ENCODE results near the gene TRMT1L. TPM values are rescaled to one million over a fixed set of nuclear protein-coding genes. Genes with fewer than 3 reads are reported as not detected.

The TRMT1L gene
- total and polyA plus RNA-seq, 2 donors (not counting 1 experiment from before 2014, with no cell fraction given): 19.4 to 26.4 TPM

DNA sequence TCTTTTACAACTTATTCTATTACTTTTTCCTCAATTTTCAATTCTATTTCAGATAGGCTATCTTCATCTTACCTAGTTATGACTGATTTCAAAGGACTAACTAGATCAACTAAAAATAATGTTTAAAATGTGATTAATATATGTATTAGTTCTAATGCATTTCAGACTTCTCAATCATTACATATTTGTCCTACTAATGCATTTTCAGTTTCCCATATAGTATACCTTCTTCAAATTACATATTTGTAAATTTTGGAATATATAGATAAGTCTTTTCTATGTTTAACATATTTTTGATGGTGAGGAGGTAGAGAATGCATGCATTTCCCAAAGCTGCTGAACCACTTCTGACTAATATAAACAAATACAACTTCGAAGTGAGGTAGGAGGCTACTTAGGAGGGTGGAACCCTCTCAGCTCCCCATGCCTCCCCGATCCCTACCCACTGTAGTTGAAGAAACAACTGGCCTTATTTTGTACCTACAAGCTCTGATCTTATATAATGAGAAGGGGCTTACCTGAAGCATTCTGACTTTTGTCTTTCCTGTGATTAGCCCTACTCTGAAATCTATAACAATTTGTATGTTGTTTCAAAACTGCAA, 1.7 kb downstream of the TRMT1L start:
- no peak overlapping the region for H2AFZ ChIP-seq (ENCODE audit: low read length)
- H3K9ac ChIP-seq (ENCODE audit: insufficient read depth, low read length): no peak overlapping the region
- H3K27me3 ChIP-seq (ENCODE audit: control insufficient read depth, insufficient read depth, low read length): no peaks in the 10 kb centered on the region
- H3K79me2 ChIP-seq (ENCODE audit: control insufficient read depth, insufficient read depth, low read length): peaks cover 8% of the 10 kb centered on the region
- H3K4me1 ChIP-seq (ENCODE audit: control insufficient read depth, extremely low read depth, insufficient read depth, low read length): peaks cover 5% of the 10 kb centered on the region
- H3K4me2 ChIP-seq (ENCODE audit: extremely low read depth, insufficient read depth, low read length): peak overlapping the region; percentile 93
- H4K20me1 ChIP-seq (ENCODE audit: control insufficient read depth, extremely low read depth, insufficient read depth, low read length): no peaks in the 10 kb centered on the region
- no peaks in the 10 kb centered on the region for H3K9me3 ChIP-seq (ENCODE audit: control insufficient read depth, insufficient read depth, low read depth, low read length)
- H3K36me3 ChIP-seq (ENCODE audit: control insufficient read depth, insufficient read depth, low read length): no peaks in the 10 kb centered on the region
- peak overlapping the region; percentile 95 for H3K27ac ChIP-seq (ENCODE audit: insufficient read depth, low read length)
- DNase-seq (ENCODE audit: low read depth in 2 of 2): peak; percentile 30 to 51
- H3K4me3 ChIP-seq (replicated peaks in 1 of 4; ENCODE audit: control extremely low read depth in 1 of 4, insufficient read depth in 1 of 4, low read depth in 3 of 4, low read length in 4 of 4): peak overlapping the region; percentile 82 to 94 (median 91)
- no peak for TF ChIP-seq EZH2 (IDR thresholded peaks at IDR 0.05; ENCODE audit: low read length, missing control alignments)
- TF ChIP-seq, protein P1, sequence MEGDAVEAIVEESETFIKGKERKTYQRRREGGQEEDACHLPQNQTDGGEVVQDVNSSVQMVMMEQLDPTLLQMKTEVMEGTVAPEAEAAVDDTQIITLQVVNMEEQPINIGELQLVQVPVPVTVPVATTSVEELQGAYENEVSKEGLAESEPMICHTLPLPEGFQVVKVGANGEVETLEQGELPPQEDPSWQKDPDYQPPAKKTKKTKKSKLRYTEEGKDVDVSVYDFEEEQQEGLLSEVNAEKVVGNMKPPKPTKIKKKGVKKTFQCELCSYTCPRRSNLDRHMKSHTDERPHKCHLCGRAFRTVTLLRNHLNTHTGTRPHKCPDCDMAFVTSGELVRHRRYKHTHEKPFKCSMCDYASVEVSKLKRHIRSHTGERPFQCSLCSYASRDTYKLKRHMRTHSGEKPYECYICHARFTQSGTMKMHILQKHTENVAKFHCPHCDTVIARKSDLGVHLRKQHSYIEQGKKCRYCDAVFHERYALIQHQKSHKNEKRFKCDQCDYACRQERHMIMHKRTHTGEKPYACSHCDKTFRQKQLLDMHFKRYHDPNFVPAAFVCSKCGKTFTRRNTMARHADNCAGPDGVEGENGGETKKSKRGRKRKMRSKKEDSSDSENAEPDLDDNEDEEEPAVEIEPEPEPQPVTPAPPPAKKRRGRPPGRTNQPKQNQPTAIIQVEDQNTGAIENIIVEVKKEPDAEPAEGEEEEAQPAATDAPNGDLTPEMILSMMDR (conservative IDR thresholded peaks at IDR 0.05 in 1 of 2, IDR thresholded peaks at IDR 0.05 in 1 of 2; ENCODE audit: low read depth in 1 of 2, low read length in 2 of 2): no peak

DNA sequence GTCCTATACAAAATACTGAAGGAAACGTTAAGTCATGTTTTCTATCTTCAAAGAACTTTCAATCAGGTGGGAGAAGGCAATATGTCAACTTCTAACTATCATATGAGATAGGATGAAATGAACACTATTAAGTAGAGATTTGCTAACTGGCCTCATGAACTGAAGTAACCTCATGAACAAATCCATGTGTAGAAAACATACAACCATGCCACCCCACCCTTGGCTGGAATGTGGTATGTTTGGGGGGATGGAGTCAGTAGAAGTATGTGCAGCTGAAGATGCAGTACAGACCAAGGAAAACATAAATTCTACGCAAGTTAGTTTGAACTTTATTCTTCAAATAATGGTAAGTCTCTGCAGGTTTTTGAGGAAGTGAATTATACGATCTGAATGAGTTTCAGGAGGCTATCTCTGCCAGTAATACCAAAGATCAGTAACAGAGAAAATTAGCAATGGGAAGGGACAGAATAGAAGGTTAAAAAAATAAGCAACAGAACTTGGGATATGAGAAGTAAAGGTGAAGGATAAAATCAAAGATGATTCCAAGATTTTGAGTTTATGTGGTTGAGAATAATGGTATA, 4.5 kb downstream of the TRMT1L start:
- no peak overlapping the region for H2AFZ ChIP-seq (ENCODE audit: low read length)
- no peaks in the 10 kb centered on the region for H3K27me3 ChIP-seq (ENCODE audit: control insufficient read depth, insufficient read depth, low read length)
- peaks cover 6% of the 10 kb centered on the region for H3K79me2 ChIP-seq (ENCODE audit: control insufficient read depth, insufficient read depth, low read length)
- H3K4me2 ChIP-seq (ENCODE audit: extremely low read depth, insufficient read depth, low read length): no peak overlapping the region
- no peaks in the 10 kb centered on the region for H3K9me3 ChIP-seq (ENCODE audit: control insufficient read depth, insufficient read depth, low read depth, low read length)
- H3K27ac ChIP-seq (ENCODE audit: insufficient read depth, low read length): no peak overlapping the region
- no peak overlapping the region for H3K9ac ChIP-seq (ENCODE audit: insufficient read depth, low read length)
- H3K36me3 ChIP-seq (ENCODE audit: control insufficient read depth, insufficient read depth, low read length): no peaks in the 10 kb centered on the region
- TF ChIP-seq, protein P1 (conservative IDR thresholded peaks at IDR 0.05 in 1 of 2, IDR thresholded peaks at IDR 0.05 in 1 of 2; ENCODE audit: low read depth in 1 of 2, low read length in 2 of 2): no peak
- no peak for TF ChIP-seq EZH2 (IDR thresholded peaks at IDR 0.05; ENCODE audit: low read length, missing control alignments)
- peak; percentile 11 to 15 for DNase-seq (ENCODE audit: low read depth in 2 of 2)
- no peaks in the 10 kb centered on the region for H3K4me1 ChIP-seq (ENCODE audit: control insufficient read depth, extremely low read depth, insufficient read depth, low read length)
- no peak overlapping the region for H3K4me3 ChIP-seq (replicated peaks in 1 of 4; ENCODE audit: control extremely low read depth in 1 of 4, insufficient read depth in 1 of 4, low read depth in 3 of 4, low read length in 4 of 4)
- H4K20me1 ChIP-seq (ENCODE audit: control insufficient read depth, extremely low read depth, insufficient read depth, low read length): no peaks in the 10 kb centered on the region

DNA sequence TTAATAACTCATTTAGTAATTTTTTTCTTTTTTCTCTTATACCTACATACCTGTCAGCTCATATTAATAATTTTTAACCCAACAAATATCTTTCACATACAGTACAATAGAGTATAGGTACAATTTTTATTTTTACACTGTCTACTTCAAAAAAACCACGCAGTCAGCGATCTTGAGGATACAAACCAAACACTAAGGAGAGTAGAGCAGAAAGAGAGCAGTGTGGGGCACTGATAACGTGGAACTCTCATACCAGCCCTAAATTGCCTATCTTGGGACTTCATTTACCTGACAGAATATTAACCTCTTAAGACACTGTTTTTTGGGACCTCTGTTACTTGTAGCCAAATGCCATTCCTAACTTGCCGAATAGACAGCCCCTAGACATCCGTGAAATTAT, 5.5 kb downstream of the TRMT1L start:
- no peak overlapping the region for H3K4me3 ChIP-seq (replicated peaks in 1 of 4; ENCODE audit: control extremely low read depth in 1 of 4, insufficient read depth in 1 of 4, low read depth in 3 of 4, low read length in 4 of 4)
- no peak overlapping the region for H3K9ac ChIP-seq (ENCODE audit: insufficient read depth, low read length)
- TF ChIP-seq, protein P1 (conservative IDR thresholded peaks at IDR 0.05 in 1 of 2, IDR thresholded peaks at IDR 0.05 in 1 of 2; ENCODE audit: low read depth in 1 of 2, low read length in 2 of 2): no peak
- no peak for TF ChIP-seq EZH2 (IDR thresholded peaks at IDR 0.05; ENCODE audit: low read length, missing control alignments)
- peaks cover 6% of the 10 kb centered on the region for H3K79me2 ChIP-seq (ENCODE audit: control insufficient read depth, insufficient read depth, low read length)
- H3K4me2 ChIP-seq (ENCODE audit: extremely low read depth, insufficient read depth, low read length): no peak overlapping the region
- H3K27ac ChIP-seq (ENCODE audit: insufficient read depth, low read length): no peak overlapping the region
- H3K27me3 ChIP-seq (ENCODE audit: control insufficient read depth, insufficient read depth, low read length): no peaks in the 10 kb centered on the region
- no peaks in the 10 kb centered on the region for H3K36me3 ChIP-seq (ENCODE audit: control insufficient read depth, insufficient read depth, low read length)
- H4K20me1 ChIP-seq (ENCODE audit: control insufficient read depth, extremely low read depth, insufficient read depth, low read length): no peaks in the 10 kb centered on the region
- H3K9me3 ChIP-seq (ENCODE audit: control insufficient read depth, insufficient read depth, low read depth, low read length): no peaks in the 10 kb centered on the region
- no peaks in the 10 kb centered on the region for H3K4me1 ChIP-seq (ENCODE audit: control insufficient read depth, extremely low read depth, insufficient read depth, low read length)
- H2AFZ ChIP-seq (ENCODE audit: low read length): no peak overlapping the region
- no peak for DNase-seq (ENCODE audit: low read depth in 2 of 2)
